Esophagus squamous epithelium (tissue), 5 donors: ENCODE results near the gene LTBP3. TPM values are rescaled to one million over a fixed set of nuclear protein-coding genes. Genes with fewer than 3 reads are reported as not detected.

ENCODE experiments used
- DNase-seq: peaks from one replicate; lab custom pipeline; 2025; lab: John Stamatoyannopoulos, UW
- H3K27ac ChIP-seq, 4 donors: fragments of 200-600 bp; sonication (generic); one replicate each; pipeline ENCODE4 v1.5.1; 2016 to 2019; ENCODE audit warnings: mild to moderate bottlenecking in 1 of 4
- H3K27me3 ChIP-seq, 4 donors: fragments of 200-600 bp; sonication (generic); 1 replicate in 3 of 4; 2 replicates in 1 of 4; pipeline versions ENCODE4 v1.5.1 to v1.6.0; 2017 to 2021; ENCODE audit warnings: antibody characterized with exemption in 1 of 4
- H3K36me3 ChIP-seq, 3 donors: fragments of 200-600 bp; sonication (generic); one replicate each; pipeline ENCODE4 v1.5.1; 2016 to 2019
- H3K4me1 ChIP-seq, 3 donors: fragments of 200-600 bp; sonication (generic); one replicate each; pipeline ENCODE4 v1.5.1; 2017 to 2019
- H3K4me3 ChIP-seq, 4 donors: fragments of 200-600 bp; sonication (generic); 1 replicate in 3 of 4; 2 replicates in 1 of 4; pipeline ENCODE4 v1.5.1; 2016 to 2019; ENCODE audit warnings: mild to moderate bottlenecking in 2 of 4, moderate library complexity in 1 of 4
- H3K9me3 ChIP-seq, 3 donors: fragments of 200-600 bp; sonication (generic); one replicate each; pipeline ENCODE4 v1.5.1; 2016 to 2019
- POLR2A ChIP-seq, 4 donors: fragments of 450-650 bp; IDR thresholded peaks; one replicate each; pipeline ENCODE4 v1.6.1; 2017; ENCODE audit warnings: antibody characterized with exemption in 4 of 4, mild to moderate bottlenecking in 4 of 4, moderate library complexity in 3 of 4
- WGBS, 2 donors: methylation state at CpG; one replicate each; pipeline ENCODE4 v1.1.5; 2018; 5-methylcytosine and 5-hydroxymethylcytosine counted together
- intact Hi-C: fragments of 100-400 bp; cut with DNase I; formaldehyde crosslinking; loops from one replicate; pipeline ENCODE4 v1.15.0; 2022
- total RNA-seq, 4 donors: library from RNA; depleted of rRNA; stranded (reverse); fragments of >200 nt; gene quantifications; one replicate each; pipeline ENCODE4 v1.1.0, GENCODE V29; 2016
- TF ChIP-seq, protein P1 (sequence below), 6 experiments: fragments of 450-650 bp in 4 of 6; fragments of 200-600 bp in 2 of 6; sonication (generic) in 2 of 6; IDR thresholded peaks; one replicate each; pipeline ENCODE4 v1.5.1; 2016 to 2019; ENCODE audit warnings: antibody characterized with exemption in 6 of 6, mild to moderate bottlenecking in 4 of 6, moderate library complexity in 4 of 6
- donor health status: DM: yes; HTN: yes; CAD: no.

Gene LTBP3
- total RNA-seq, 4 donors from 2014 or later: 28.1 to 87.5 (median 54.0) TPM

DNA sequence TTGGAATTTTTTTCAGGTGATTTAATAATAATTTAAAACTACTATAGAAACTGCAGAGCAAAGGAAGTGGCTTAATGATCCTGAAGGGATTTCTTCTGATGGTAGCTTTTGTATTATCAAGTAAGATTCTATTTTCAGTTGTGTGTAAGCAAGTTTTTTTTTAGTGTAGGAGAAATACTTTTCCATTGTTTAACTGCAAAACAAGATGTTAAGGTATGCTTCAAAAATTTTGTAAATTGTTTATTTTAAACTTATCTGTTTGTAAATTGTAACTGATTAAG is 55.9 kb downstream of the LTBP3 start:
- TF ChIP-seq, protein P1, sequence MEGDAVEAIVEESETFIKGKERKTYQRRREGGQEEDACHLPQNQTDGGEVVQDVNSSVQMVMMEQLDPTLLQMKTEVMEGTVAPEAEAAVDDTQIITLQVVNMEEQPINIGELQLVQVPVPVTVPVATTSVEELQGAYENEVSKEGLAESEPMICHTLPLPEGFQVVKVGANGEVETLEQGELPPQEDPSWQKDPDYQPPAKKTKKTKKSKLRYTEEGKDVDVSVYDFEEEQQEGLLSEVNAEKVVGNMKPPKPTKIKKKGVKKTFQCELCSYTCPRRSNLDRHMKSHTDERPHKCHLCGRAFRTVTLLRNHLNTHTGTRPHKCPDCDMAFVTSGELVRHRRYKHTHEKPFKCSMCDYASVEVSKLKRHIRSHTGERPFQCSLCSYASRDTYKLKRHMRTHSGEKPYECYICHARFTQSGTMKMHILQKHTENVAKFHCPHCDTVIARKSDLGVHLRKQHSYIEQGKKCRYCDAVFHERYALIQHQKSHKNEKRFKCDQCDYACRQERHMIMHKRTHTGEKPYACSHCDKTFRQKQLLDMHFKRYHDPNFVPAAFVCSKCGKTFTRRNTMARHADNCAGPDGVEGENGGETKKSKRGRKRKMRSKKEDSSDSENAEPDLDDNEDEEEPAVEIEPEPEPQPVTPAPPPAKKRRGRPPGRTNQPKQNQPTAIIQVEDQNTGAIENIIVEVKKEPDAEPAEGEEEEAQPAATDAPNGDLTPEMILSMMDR (IDR thresholded peaks at IDR 0.05): no peak
- no peak for TF ChIP-seq POLR2A (IDR thresholded peaks at IDR 0.05)
- Histone ChIP-seq H3K9me3 (no peaks in the 10 kb centered on the region), H3K27ac (peak overlapping the region; percentile 95 to 100 (median 98)), H3K27me3 (no peaks in the 10 kb centered on the region), H3K4me3 (peak overlapping the region; percentile 47 to 96 (median 76)), H3K4me1 (peaks cover 0 to 44% (median 21%) of the 10 kb centered on the region in 3 donors), H3K36me3 (peaks cover 16 to 65% (median 43%) of the 10 kb centered on the region in 3 donors)
- no peak for DNase-seq
- intact Hi-C loops: no loop called here

DNA sequence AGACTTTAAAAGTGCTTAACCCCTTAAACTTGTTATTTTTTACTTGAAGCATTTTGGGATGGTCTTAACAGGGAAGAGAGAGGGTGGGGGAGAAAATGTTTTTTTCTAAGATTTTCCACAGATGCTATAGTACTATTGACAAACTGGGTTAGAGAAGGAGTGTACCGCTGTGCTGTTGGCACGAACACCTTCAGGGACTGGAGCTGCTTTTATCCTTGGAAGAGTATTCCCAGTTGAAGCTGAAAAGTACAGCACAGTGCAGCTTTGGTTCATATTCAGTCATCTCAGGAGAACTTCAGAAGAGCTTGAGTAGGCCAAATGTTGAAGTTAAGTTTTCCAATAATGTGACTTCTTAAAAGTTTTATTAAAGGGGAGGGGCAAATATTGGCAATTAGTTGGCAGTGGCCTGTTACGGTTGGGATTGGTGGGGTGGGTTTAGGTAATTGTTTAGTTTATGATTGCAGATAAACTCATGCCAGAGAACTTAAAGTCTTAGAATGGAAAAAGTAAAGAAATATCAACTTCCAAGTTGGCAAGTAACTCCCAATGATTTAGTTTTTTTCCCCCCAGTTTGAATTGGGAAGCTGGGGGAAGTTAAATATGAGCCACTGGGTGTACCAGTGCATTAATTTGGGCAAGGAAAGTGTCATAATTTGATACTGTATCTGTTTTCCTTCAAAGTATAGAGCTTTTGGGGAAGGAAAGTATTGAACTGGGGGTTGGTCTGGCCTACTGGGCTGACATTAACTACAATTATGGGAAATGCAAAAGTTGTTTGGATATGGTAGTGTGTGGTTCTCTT is 56.5 kb downstream of the LTBP3 start:
- Histone ChIP-seq H3K9me3 (no peaks in the 10 kb centered on the region), H3K4me1 (peaks cover 4 to 44% (median 18%) of the 10 kb centered on the region in 3 donors), H3K27me3 (no peaks in the 10 kb centered on the region), H3K36me3 (peaks cover 16 to 63% (median 43%) of the 10 kb centered on the region in 3 donors), H3K4me3 (peak overlapping the region; percentile 47 to 96 (median 76)), H3K27ac (peak overlapping the region; percentile 95 to 100 (median 98))
- TF ChIP-seq, protein P1 (IDR thresholded peaks at IDR 0.05): peak in 1 of 6 experiments; percentile 12
- peak in 3 of 4 donors; percentile 8 to 47 (median 15) for TF ChIP-seq POLR2A (IDR thresholded peaks at IDR 0.05)
- no peak for DNase-seq
- 0% methylated on average over 3 of the region's 3 CpGs for WGBS, 2 donors
- intact Hi-C loops: no loop called here

DNA sequence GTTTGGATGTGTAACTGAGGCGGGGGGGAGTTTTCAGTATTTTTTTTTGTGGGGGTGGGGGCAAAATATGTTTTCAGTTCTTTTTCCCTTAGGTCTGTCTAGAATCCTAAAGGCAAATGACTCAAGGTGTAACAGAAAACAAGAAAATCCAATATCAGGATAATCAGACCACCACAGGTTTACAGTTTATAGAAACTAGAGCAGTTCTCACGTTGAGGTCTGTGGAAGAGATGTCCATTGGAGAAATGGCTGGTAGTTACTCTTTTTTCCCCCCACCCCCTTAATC is 57.0 kb downstream of the LTBP3 start:
- no peaks in the 10 kb centered on the region for H3K27me3 ChIP-seq
- DNase-seq: no peak
- TF ChIP-seq POLR2A (IDR thresholded peaks at IDR 0.05): peak in 1 of 4 donors; percentile 15
- TF ChIP-seq, protein P1 (IDR thresholded peaks at IDR 0.05): no peak
- 0% methylated on average over 2 of the region's 2 CpGs for WGBS, 2 donors
- H3K9me3 ChIP-seq: no peaks in the 10 kb centered on the region
- H3K27ac ChIP-seq: peak overlapping the region; percentile 95 to 100 (median 98)
- H3K4me1 ChIP-seq: peaks cover 9 to 44% (median 19%) of the 10 kb centered on the region in 3 donors
- peaks cover 16 to 57% (median 43%) of the 10 kb centered on the region in 3 donors for H3K36me3 ChIP-seq
- intact Hi-C loops: no loop called here
- peak overlapping the region; percentile 47 to 96 (median 76) for H3K4me3 ChIP-seq

- TF ChIP-seq, protein P1 (IDR thresholded peaks at IDR 0.05): peak in 1 of 6 experiments; percentile 21
- TF ChIP-seq POLR2A (IDR thresholded peaks at IDR 0.05): peak in 3 of 4 donors; percentile 13 to 68 (median 55)
- DNase-seq: no peak
- WGBS, 2 donors: 0% methylated on average over 20 of the region's 20 CpGs
- Histone ChIP-seq H3K4me3 (peak overlapping the region; percentile 47 to 96 (median 76)), H3K27ac (peak overlapping the region; percentile 95 to 100 (median 98)), H3K27me3 (no peaks in the 10 kb centered on the region), H3K36me3 (peaks cover 16 to 52% (median 40%) of the 10 kb centered on the region in 3 donors), H3K9me3 (no peaks in the 10 kb centered on the region), H3K4me1 (peaks cover 15 to 44% (median 21%) of the 10 kb centered on the region in 3 donors)
- intact Hi-C loops: no loop called here
Observed at GRCh38 chr11:65500387-65501185, 57.6 kb downstream of the LTBP3 start.
